ENCODE results near the gene OR6M1. TPM values are rescaled to one million over a fixed set of nuclear protein-coding genes. Genes with fewer than 3 reads are reported as not detected.

OR6M1 gene
- total RNA-seq, 2 experiments from 2014 or later = not detected

GRCh38 chr11:123765601-123766000 is 40.5 kb downstream of the OR6M1 start:
- CTCF ChIA-PET = interaction anchor here (1.3 kb wide), 1 partner anchor 10 kb away, joined by 3 read pairs; no protein-coding TSS in a partner anchor
- POLR2A ChIA-PET = no interaction called here

DNA sequence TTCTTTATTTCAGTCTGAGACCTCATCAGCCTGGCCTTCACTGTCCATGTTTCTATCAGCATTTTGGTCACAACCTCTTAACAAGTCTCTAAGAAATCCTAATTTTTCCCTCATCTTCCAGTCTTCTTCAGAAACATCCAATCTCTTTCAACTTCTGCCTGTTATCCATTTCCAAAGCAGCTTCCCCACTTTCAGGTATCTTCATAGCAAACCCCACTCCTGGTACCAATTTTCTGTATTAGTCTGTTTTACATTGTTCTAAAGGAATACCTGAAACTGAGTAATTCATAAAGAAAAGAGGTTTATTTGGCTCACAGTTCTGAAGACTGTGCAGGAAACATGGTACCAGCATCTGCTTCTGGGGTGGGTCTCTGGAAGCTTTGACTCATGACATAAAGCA is 43.7 kb downstream of the OR6M1 start:
- H3K4me3 Mint-ChIP-seq = no peak overlapping the region
- POLR2A ChIA-PET = no interaction called here

More at GRCh38 chr11:123765601-123766000, 40.5 kb downstream of the OR6M1 start:
- H3K4me3 Mint-ChIP-seq = no peak overlapping the region
- peaks cover 10% of the 10 kb centered on the region for H3K27me3 Mint-ChIP-seq
- H3K4me1 Mint-ChIP-seq = peaks cover 3% of the 10 kb centered on the region
- peaks cover 11% of the 10 kb centered on the region for H3K9me3 Mint-ChIP-seq
- no peak overlapping the region for H3K27ac Mint-ChIP-seq
- peaks cover 11% of the 10 kb centered on the region for H3K36me3 Mint-ChIP-seq (ENCODE audit: low read depth)
- DNase-seq = no peak

GRCh38 chr11:123760894-123761293 is 45.3 kb downstream of the OR6M1 start:
- ChIA-PET POLR2A (no interaction called here), CTCF (no interaction called here)
- H3K27ac Mint-ChIP-seq = no peak overlapping the region
- no peak for DNase-seq
- peaks cover 5% of the 10 kb centered on the region for H3K27me3 Mint-ChIP-seq
- peaks cover 11% of the 10 kb centered on the region for H3K9me3 Mint-ChIP-seq
- peaks cover 18% of the 10 kb centered on the region for H3K4me1 Mint-ChIP-seq
- no peak overlapping the region for H3K4me3 Mint-ChIP-seq
- peaks cover 11% of the 10 kb centered on the region for H3K36me3 Mint-ChIP-seq (ENCODE audit: low read depth)

More for the DNA sequence above, 43.7 kb downstream of the OR6M1 start:
- Mint-ChIP-seq H3K4me1 (peaks cover 14% of the 10 kb centered on the region), H3K9me3 (peaks cover 11% of the 10 kb centered on the region), H3K27me3 (peaks cover 8% of the 10 kb centered on the region), H3K36me3 (ENCODE audit: low read depth) (peaks cover 11% of the 10 kb centered on the region), H3K27ac (no peak overlapping the region)
- CTCF ChIA-PET = no interaction called here
- no peak for DNase-seq

- Mint-ChIP-seq H3K9me3 (peaks cover 11% of the 10 kb centered on the region), H3K4me1 (peaks cover 46% of the 10 kb centered on the region), H3K4me3 (no peak overlapping the region), H3K27me3 (no peaks in the 10 kb centered on the region), H3K36me3 (ENCODE audit: low read depth) (peaks cover 11% of the 10 kb centered on the region), H3K27ac (no peak overlapping the region)
- DNase-seq = no peak
- ChIA-PET CTCF (interaction anchor here (0.9 kb wide), 1 partner anchor 10 kb away, joined by 3 read pairs; no protein-coding TSS in a partner anchor), POLR2A (no interaction called here)
Observed at GRCh38 chr11:123757976-123758375, 48.2 kb downstream of the OR6M1 start.

DNA sequence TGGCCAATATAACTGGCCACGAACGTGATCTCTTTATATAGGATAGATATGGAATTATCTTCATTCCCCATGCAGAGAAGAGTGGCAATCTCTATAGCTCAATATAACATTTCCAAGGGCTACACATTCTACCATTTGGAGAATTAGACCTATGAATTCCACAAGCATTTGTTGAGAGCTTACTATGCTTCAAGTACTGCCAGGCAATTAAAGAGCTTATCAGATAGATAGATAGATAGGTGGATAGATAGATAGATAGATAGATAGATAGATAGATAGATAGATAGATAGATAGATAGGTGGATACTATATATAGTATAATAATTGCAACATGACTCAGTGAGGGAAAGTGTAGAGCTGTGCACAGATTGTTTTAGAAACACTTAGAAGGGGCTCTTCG is 50.3 kb downstream of the OR6M1 start:
- H3K9me3 Mint-ChIP-seq = no peaks in the 10 kb centered on the region
- DNase-seq = no peak
- ChIA-PET POLR2A (interaction anchor here (1.1 to 1.4 kb wide), 2 partner anchors 14 to 19 kb away, joined by 4 read pairs; partner anchors contain the start of gene ZNF202), CTCF (interaction anchor here (1.1 kb wide), 1 partner anchor 10 kb away, joined by 3 read pairs; no protein-coding TSS in a partner anchor)
- no peak overlapping the region for H3K4me3 Mint-ChIP-seq
- no peak overlapping the region for H3K27ac Mint-ChIP-seq
- H3K36me3 Mint-ChIP-seq (ENCODE audit: low read depth) = no peaks in the 10 kb centered on the region
- H3K27me3 Mint-ChIP-seq = peaks cover 10% of the 10 kb centered on the region
- H3K4me1 Mint-ChIP-seq = peaks cover 45% of the 10 kb centered on the region

Other genes with a start within 250 kb of the OR6M1 start
- under 1 TPM in 1 of 2 experiments, not detected in 1; 0.03 TPM for gene SCN3B, start 151.7 kb downstream of the OR6M1 start, total RNA-seq
- 1 to 10 TPM; 9.2 to 9.9 TPM for gene ZNF202, start 64.7 kb downstream of the OR6M1 start, total RNA-seq
- not detected for gene OR6X1, start 51.8 kb downstream of the OR6M1 start, total RNA-seq
- not detected for gene TMEM225, start 79.3 kb upstream of the OR6M1 start, total RNA-seq
- not detected for gene OR8D4, start 95.8 kb upstream of the OR6M1 start, total RNA-seq
- gene OR4D5, start 133.3 kb upstream of the OR6M1 start, total RNA-seq = not detected
- not detected for gene OR6T1, start 137.5 kb upstream of the OR6M1 start, total RNA-seq
- gene OR10S1, start 171.4 kb upstream of the OR6M1 start, total RNA-seq = not detected
- gene OR10G6, start 188.8 kb upstream of the OR6M1 start, total RNA-seq = not detected
- gene OR10G4, start 206.6 kb upstream of the OR6M1 start, total RNA-seq = not detected
- gene OR10G9, start 216.7 kb upstream of the OR6M1 start, total RNA-seq = not detected
- gene OR10G8, start 220.4 kb upstream of the OR6M1 start, total RNA-seq = not detected
- gene OR10G7, start 235.0 kb upstream of the OR6M1 start, total RNA-seq = not detected

Measured in activated CD4-positive, alpha-beta memory T cell treated with anti-CD3 and anti-CD28 coated beads, Interleukin-2, amount 10 ng/mL, durations not matched to agents 7 days and 5 days (primary cell).